HepG2 (cell line): ENCODE measurements around the gene SMIM10L1. TPM values are rescaled to one million over a fixed set of nuclear protein-coding genes. Genes with fewer than 3 reads are reported as not detected.

Source experiments
- ATAC-seq: fragments of 200-7000 bp; cut with Tn5 transposase; 3 replicates; pipeline ENCODE4 v1.9.1; 2020; ENCODE audit warnings: mild to moderate bottlenecking, moderate library complexity
- BruUV-seq: library from RNA; stranded (reverse); fragments of 400-500 nt; replicated peaks from 2 replicates; lab custom pipeline; 2021; lab: Mats Ljungman, UMichigan
- CTCF ChIA-PET: fragments of 300-600 bp; formaldehyde crosslinking; extraction: SDS; loops from one replicate; lab custom pipeline; 2021; ENCODE audit warnings: low total read pairs, inconsistent platforms, low intra/inter-chr PET ratio; lab: Yijun Ruan, JAX
- POLR2A ChIA-PET: fragments of 350-600 bp; sonication (Branson Sonifier 250); formaldehyde crosslinking; loops from one replicate; lab custom pipeline; 2020; ENCODE audit warnings: antibody characterized with exemption, inconsistent platforms; lab: Yijun Ruan, JAX
- DNase-seq: peaks from one replicate; pipeline ENCODE4 v3.0.0-alpha.2; 2015; ENCODE audit warnings: low spot score
- FAIRE-seq: peaks from 3 replicates; lab custom pipeline; 2011; peaks lifted over from hg19 to GRCh38; lab: Jason Lieb, UNC
- H2AFZ ChIP-seq: one replicate; pipeline ENCODE4 v1.6.1; 2011; ENCODE audit warnings: low read length, inconsistent platforms
- H3K27ac ChIP-seq: fragments of 300-600 bp; 3 replicates; pipeline ENCODE4 v1.8.0; 2011; ENCODE audit warnings: mixed run types, mild to moderate bottlenecking, mixed read lengths, low read length, inconsistent platforms; ENCODE audit not compliant: insufficient read depth; ENCODE audit errors: extremely low read length
- H3K27me3 ChIP-seq, 2 experiments: fragments of 200-600 bp in 1 of 2; 2 replicates in 1 of 2; 3 replicates in 1 of 2; pipeline versions ENCODE4 v1.6.0 to v1.8.0; 2011; ENCODE audit warnings: low read length in 2 of 2, mild to moderate bottlenecking in 2 of 2, moderate library complexity in 2 of 2, inconsistent platforms in 1 of 2; ENCODE audit not compliant: insufficient read depth in 2 of 2, control insufficient read depth in 1 of 2
- H3K36me3 ChIP-seq, 2 experiments: fragments of 200-600 bp in 1 of 2; replicated peaks in 1 of 2; 2 replicates in 1 of 2; 3 replicates in 1 of 2; pipeline versions ENCODE4 v1.5.1 to v1.8.0; 2011; ENCODE audit warnings: low read length in 2 of 2, inconsistent platforms in 1 of 2; ENCODE audit not compliant: insufficient read depth in 2 of 2, control insufficient read depth in 1 of 2
- H3K4me1 ChIP-seq: 2 replicates; pipeline ENCODE4 v1.5.1; 2012; ENCODE audit warnings: low read length, inconsistent platforms; ENCODE audit not compliant: insufficient read depth
- H3K4me2 ChIP-seq: 2 replicates; pipeline ENCODE4 v1.6.0; 2011; ENCODE audit warnings: low read depth, low read length, inconsistent platforms
- H3K4me3 ChIP-seq, 3 experiments: fragments of 200-600 bp in 1 of 3; sonication (generic), shearing (Covaris generic) in 1 of 3; replicated peaks in 1 of 3; 2 replicates each; pipeline ENCODE4 v1.5.1; 2011 to 2016; ENCODE audit warnings: low read length in 3 of 3, inconsistent platforms in 2 of 3, low read depth in 2 of 3, mild to moderate bottlenecking in 2 of 3, control low read depth in 1 of 3, mixed read lengths in 1 of 3; ENCODE audit not compliant: insufficient read depth in 1 of 3
- H3K79me2 ChIP-seq: one replicate; pipeline ENCODE4 v1.6.1; 2011; ENCODE audit warnings: low read length, inconsistent platforms; ENCODE audit not compliant: insufficient read depth
- H3K9ac ChIP-seq: 2 replicates; pipeline ENCODE4 v1.6.0; 2011; ENCODE audit warnings: mild to moderate bottlenecking, low read depth, low read length, inconsistent platforms; ENCODE audit not compliant: insufficient read depth
- H3K9me3 ChIP-seq: 2 replicates; pipeline ENCODE4 v1.5.1; 2012; ENCODE audit warnings: mild to moderate bottlenecking, low read length
- H4K20me1 ChIP-seq: 2 replicates; pipeline ENCODE4 v1.6.0; 2011; ENCODE audit warnings: inconsistent platforms, mild to moderate bottlenecking, low read length, moderate library complexity; ENCODE audit not compliant: insufficient read depth
- CEBPG ChIP-seq: IDR thresholded peaks from 2 replicates; pipeline ENCODE4 v1.6.1; 2016
- CHCHD3 ChIP-seq: sonication (generic); formaldehyde crosslinking; IDR thresholded peaks from 2 replicates; pipeline ENCODE4 v1.8.0; 2022; ENCODE audit warnings: mild to moderate bottlenecking, missing genetic modification reagents, moderate library complexity
- HOMEZ ChIP-seq: IDR thresholded peaks from 2 replicates; pipeline ENCODE4 v1.6.1; 2016; ENCODE audit warnings: low read depth
- KLF11 ChIP-seq: IDR thresholded peaks from 2 replicates; pipeline ENCODE4 v1.6.1; 2016; ENCODE audit warnings: missing compliant biosample characterization
- MTERF4 ChIP-seq: sonication (generic); formaldehyde crosslinking; IDR thresholded peaks from 2 replicates; pipeline ENCODE4 v1.8.0; 2023; ENCODE audit warnings: mild to moderate bottlenecking, missing genetic modification reagents
- PRPF4 ChIP-seq: fragments of 200-400 bp; formaldehyde crosslinking; IDR thresholded peaks from 2 replicates; pipeline ENCODE4 v1.6.1; 2016; ENCODE audit warnings: low read length, low read depth; ENCODE audit not compliant: poor library complexity, severe bottlenecking
- REST ChIP-seq, 2 experiments: IDR thresholded peaks; 2 replicates each; pipeline ENCODE4 v1.6.1; 2011 to 2012; ENCODE audit warnings: low read length in 2 of 2, borderline replicate concordance in 1 of 2, low read depth in 1 of 2, mild to moderate bottlenecking in 1 of 2, moderate library complexity in 1 of 2
- SALL1 ChIP-seq: sonication (generic); formaldehyde crosslinking; IDR thresholded peaks from 2 replicates; pipeline ENCODE4 v1.8.0; 2022; ENCODE audit warnings: mild to moderate bottlenecking, missing genetic modification reagents
- SSRP1 ChIP-seq: IDR thresholded peaks from 2 replicates; pipeline ENCODE4 v1.6.1; 2016; ENCODE audit warnings: control low read depth
- TCF7L2 ChIP-seq: IDR thresholded peaks from 2 replicates; pipeline ENCODE4 v1.6.1; 2011; ENCODE audit warnings: mild to moderate bottlenecking, low read depth, low read length, moderate library complexity
- ZNF430 ChIP-seq: sonication (generic); formaldehyde crosslinking; IDR thresholded peaks from 2 replicates; pipeline ENCODE4 v1.9.0; 2021; ENCODE audit warnings: mild to moderate bottlenecking, missing genetic modification reagents
- ZNF609 ChIP-seq: sonication (generic); formaldehyde crosslinking; IDR thresholded peaks from 2 replicates; pipeline ENCODE4 v1.4.0; 2020; ENCODE audit warnings: mild to moderate bottlenecking, missing genetic modification reagents, borderline replicate concordance
- WGBS: methylation state at CpG from one replicate; pipeline ENCODE4 v1.1.6; 2017; ENCODE audit warnings: low lambda C conversion rate; 5-methylcytosine and 5-hydroxymethylcytosine counted together
- in situ Hi-C: cut with HindIII; loops from 2 replicates; pipeline ENCODE4 v1.10.0; 2017; ENCODE audit warnings: low pct_unique_long_range_greater_than_20kb; ENCODE audit not compliant: extremely low pct_ligation_motif_present
- intact Hi-C: fragments of 100-400 bp; cut with micrococcal nuclease; formaldehyde crosslinking; loops from one replicate; pipeline ENCODE4 v1.10.0; 2022; ENCODE audit not compliant: unreplicated experiment
- polyA plus RNA-seq, 8 experiments: library from polyadenylated mRNA; depleted of rRNA in 3 of 8; stranded (reverse) in 7 of 8; unstranded in 1 of 8; fragments of >200 nt; fragmentation: Illumina TruSeq in 4 of 8; extraction: Trizol in 4 of 8; gene quantifications; 2 replicates each; pipeline versions ENCODE4 v1.2.1 to v1.2.3, GENCODE V29; 2011 to 2016; ENCODE audit warnings: low read depth in 4 of 8, missing spikeins in 1 of 8, mixed read lengths in 1 of 8; ENCODE audit not compliant: insufficient read depth in 1 of 8
- total RNA-seq, 5 experiments: library from RNA; depleted of rRNA; stranded (reverse); fragments of >200 nt; fragmentation: Illumina TruSeq; extraction: Trizol; gene quantifications; 2 replicates each; pipeline ENCODE4 v1.2.3, GENCODE V29; 2016; ENCODE audit warnings: low read depth in 1 of 5

Gene SMIM10L1
- total and polyA plus RNA-seq, 2 of the 13 experiments (the other 11 are each of a cell fraction or from before 2014, with no cell fraction given): 3.7 to 11.8 TPM

GRCh38 chr12:11158885-11159444 lies 12.0 kb upstream of the SMIM10L1 start:
- H3K4me1 ChIP-seq: peaks cover 12% of the 10 kb centered on the region
- H3K36me3 ChIP-seq: peaks cover 3 to 38% of the 10 kb centered on the region in 2 experiments; a peak in 4 of 5 replicates
- DNase-seq: no peak
- no peaks in the 10 kb centered on the region for H3K9me3 ChIP-seq
- peaks cover 6% of the 10 kb centered on the region; the same call in 1 of the 2 replicates for H4K20me1 ChIP-seq
- BruUV-seq: no TSS peak
- ChIA-PET POLR2A (interaction anchor here (1.2 kb wide), 1 partner anchor 12 kb away, joined by 6 read pairs; the partner anchor contains the start of gene SMIM10L1), CTCF (no interaction called here)
- ATAC-seq: no peak
- H3K27ac ChIP-seq: no peak overlapping the region
- no peak for FAIRE-seq
- intact Hi-C loops (no loop called here), in situ Hi-C loops (no loop called here)
- H3K4me2 ChIP-seq: peak overlapping the region; percentile 15
- no peak overlapping the region for H3K9ac ChIP-seq
- no peak overlapping the region for H2AFZ ChIP-seq
- peaks cover 92% of the 10 kb centered on the region for H3K79me2 ChIP-seq
- WGBS: 42% methylated on average over 5 of the region's 5 CpGs
- H3K4me3 ChIP-seq: no peak overlapping the region
- H3K27me3 ChIP-seq: no peaks in the 10 kb centered on the region
- TF ChIP-seq HOMEZ (CRISPR knock-in tag) (peak; percentile 43; the same call in 1 of the 2 replicates), SSRP1 (CRISPR knock-in tag) (no peak), TCF7L2 (no peak), PRPF4 (no peak), ZNF430 (CRISPR knock-in tag) (no peak), ZNF609 (CRISPR knock-in tag) (no peak), KLF11 (CRISPR knock-in tag) (no peak), CHCHD3 (CRISPR knock-in tag) (no peak), REST (IDR thresholded peaks at IDR 0.05; ENCODE audit: borderline replicate concordance in 1 of 2, low read depth in 1 of 2, low read length in 2 of 2) (no peak), MTERF4 (CRISPR knock-in tag) (no peak), CEBPG (CRISPR knock-in tag) (no peak), SALL1 (no peak)
